ENCODE data around the gene TEDC1.

Gene TEDC1

DNA sequence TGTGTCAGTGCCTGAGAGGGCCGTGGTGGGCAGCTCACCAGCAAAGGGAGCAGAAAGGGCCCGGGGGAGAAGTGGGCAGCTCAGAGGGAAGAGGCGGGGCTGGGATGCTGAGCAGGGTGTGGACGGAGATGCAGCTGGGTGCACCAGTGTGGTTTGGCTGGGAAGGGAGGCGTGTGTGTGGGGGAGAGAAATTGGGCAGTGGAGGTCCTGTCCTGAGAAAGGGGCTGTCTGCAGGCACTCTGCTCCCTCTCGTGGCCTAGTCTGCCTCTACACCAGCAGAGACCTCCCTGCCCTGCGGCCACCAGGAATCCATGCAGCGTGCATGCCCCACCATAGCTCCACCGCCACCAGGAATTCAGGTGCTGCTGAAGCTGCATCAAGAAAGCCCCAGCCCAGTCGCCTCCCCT is 41.7 kb downstream of the TEDC1 start:
- TF ChIP-seq CTCF (IDR thresholded peaks at IDR 0.05; ENCODE audit: low read depth, low read length, missing control alignments): peak; percentile 42
- no peak for DNase-seq (ENCODE audit: extremely low read depth, low read depth)
- no peak overlapping the region for H3K4me3 ChIP-seq (replicated peaks; ENCODE audit: low read depth, low read length)

DNA sequence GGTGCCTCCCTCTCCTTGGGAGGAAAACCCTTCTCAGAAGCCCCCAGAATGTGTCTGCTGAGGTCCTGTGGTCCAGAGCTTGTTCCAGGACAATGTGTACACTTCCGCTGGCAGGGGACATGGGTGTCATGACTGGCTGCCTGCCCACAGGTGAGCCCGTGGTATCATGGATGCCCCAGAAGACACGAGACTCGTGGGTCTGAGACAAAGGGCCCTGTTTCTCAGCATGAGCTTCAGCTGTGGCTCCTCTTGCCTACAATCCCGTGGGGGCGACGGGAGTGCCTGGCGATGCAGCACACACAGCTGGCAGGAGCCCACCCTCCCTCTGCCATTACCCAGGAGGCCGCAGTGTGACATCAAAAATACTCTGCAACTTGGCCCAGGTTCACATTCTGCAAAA is 42.3 kb downstream of the TEDC1 start:
- H3K4me3 ChIP-seq (replicated peaks; ENCODE audit: low read depth, low read length): no peak overlapping the region
- TF ChIP-seq CTCF (IDR thresholded peaks at IDR 0.05; ENCODE audit: low read depth, low read length, missing control alignments): no peak
- DNase-seq (ENCODE audit: extremely low read depth, low read depth): no peak

DNA sequence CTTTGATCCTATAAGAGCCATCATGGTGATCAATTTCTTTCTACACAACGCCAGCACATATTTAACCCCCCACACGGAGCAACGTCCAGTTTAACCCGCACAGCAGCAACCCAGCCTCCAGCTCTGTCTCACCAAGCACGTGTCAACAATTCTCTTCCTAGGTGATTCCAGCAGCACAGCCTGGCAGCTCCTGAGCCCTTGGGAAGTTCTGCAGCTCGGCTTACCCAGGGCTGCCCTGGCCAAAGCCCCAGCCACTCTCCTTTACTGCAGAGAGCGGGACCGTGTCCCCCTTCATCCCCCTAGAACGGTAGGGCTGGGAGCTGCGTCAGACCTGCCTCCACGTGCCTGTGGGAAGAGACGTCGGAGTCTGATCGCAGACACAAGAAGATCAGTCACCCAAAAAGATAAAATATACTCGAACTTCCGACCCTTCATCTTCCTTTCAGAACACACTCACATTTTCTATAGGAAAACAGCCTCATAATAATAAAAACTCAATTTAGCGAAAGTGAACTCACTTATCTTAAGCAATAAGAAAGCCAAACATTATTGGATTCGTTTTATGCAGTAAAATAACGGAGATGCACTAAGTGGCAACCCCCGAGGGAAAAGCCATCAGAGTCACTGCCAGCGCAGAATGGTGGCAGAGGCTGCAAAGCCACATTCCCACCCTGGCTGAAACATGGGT is 42.9 kb downstream of the TEDC1 start:
- TF ChIP-seq CTCF (IDR thresholded peaks at IDR 0.05; ENCODE audit: low read depth, low read length, missing control alignments): no peak
- H3K4me3 ChIP-seq (replicated peaks; ENCODE audit: low read depth, low read length): no peak overlapping the region
- no peak for DNase-seq (ENCODE audit: extremely low read depth, low read depth)

GRCh38 chr14:105534586-105534985 is 43.5 kb downstream of the TEDC1 start:
- TF ChIP-seq CTCF (IDR thresholded peaks at IDR 0.05; ENCODE audit: low read depth, low read length, missing control alignments): no peak
- DNase-seq (ENCODE audit: extremely low read depth, low read depth): no peak
- no peak overlapping the region for H3K4me3 ChIP-seq (replicated peaks; ENCODE audit: low read depth, low read length)

DNA sequence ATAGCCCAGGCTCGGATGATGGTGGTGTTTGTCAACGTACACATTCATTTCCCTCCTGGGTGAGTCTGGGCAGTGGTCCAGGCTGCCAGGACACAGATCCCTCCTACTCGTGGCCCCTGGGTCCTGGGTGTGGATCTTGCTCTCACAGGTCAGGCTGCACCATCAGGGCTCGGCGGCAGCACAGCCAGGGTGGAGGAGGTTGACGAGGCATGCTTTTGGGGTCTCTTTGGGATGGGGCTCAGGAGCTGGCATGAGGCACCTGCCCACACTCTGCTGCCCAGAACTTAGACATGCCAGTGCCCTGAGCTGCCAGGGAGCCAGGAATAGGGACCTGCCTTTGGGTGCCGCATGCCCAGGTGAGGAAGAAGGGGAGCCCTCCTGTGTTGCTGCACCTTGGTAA is 45.0 kb downstream of the TEDC1 start:
- no peak overlapping the region for H3K4me3 ChIP-seq (replicated peaks; ENCODE audit: low read depth, low read length)
- no peak for DNase-seq (ENCODE audit: extremely low read depth, low read depth)
- TF ChIP-seq CTCF (IDR thresholded peaks at IDR 0.05; ENCODE audit: low read depth, low read length, missing control alignments): no peak

- no peak for TF ChIP-seq CTCF (IDR thresholded peaks at IDR 0.05; ENCODE audit: low read depth, low read length, missing control alignments)
- H3K4me3 ChIP-seq (replicated peaks; ENCODE audit: low read depth, low read length): no peak overlapping the region
- DNase-seq (ENCODE audit: extremely low read depth, low read depth): no peak
Observed at GRCh38 chr14:105536691-105537579, 45.9 kb downstream of the TEDC1 start.

Measured in HFF-Myc (cell line).